Measurements from ENCODE around the gene ALAD.
A peak's percentile ranks its signal among the peaks of the same experiment; 100 is the strongest.

Gene ALAD

GRCh38 chr9:113349066-113349444 lies 52.0 kb downstream of the ALAD start:
- TF ChIP-seq, protein P1, sequence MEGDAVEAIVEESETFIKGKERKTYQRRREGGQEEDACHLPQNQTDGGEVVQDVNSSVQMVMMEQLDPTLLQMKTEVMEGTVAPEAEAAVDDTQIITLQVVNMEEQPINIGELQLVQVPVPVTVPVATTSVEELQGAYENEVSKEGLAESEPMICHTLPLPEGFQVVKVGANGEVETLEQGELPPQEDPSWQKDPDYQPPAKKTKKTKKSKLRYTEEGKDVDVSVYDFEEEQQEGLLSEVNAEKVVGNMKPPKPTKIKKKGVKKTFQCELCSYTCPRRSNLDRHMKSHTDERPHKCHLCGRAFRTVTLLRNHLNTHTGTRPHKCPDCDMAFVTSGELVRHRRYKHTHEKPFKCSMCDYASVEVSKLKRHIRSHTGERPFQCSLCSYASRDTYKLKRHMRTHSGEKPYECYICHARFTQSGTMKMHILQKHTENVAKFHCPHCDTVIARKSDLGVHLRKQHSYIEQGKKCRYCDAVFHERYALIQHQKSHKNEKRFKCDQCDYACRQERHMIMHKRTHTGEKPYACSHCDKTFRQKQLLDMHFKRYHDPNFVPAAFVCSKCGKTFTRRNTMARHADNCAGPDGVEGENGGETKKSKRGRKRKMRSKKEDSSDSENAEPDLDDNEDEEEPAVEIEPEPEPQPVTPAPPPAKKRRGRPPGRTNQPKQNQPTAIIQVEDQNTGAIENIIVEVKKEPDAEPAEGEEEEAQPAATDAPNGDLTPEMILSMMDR (IDR thresholded peaks at IDR 0.05; ENCODE audit: control insufficient read depth, insufficient read depth, low read depth, low read length, missing control alignments), result no peak
- no peak overlapping the region for H3K4me3 ChIP-seq (ENCODE audit: control insufficient read depth, low read depth, low read length)
- no peak for DNase-seq (ENCODE audit: low read depth)

DNA sequence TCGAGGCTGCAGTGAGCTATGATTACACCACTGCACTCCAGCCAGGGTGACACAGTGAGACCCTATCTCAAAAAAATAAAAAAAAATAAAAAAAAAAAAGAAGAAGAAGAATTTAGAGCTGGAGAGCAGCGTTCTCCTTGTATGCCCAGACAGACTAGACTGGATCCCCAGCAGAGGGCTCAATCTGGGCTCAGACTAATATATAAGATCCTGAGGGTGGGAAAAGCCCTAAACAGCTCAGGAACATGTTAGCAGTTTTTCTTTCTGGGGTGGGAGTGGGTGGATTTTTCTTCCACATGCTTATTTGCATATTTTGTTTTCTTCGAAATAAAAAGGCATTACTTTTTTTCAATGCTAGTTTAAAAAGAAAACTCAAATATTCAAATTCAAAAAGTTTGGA lies 52.6 kb downstream of the ALAD start:
- TF ChIP-seq, protein P1 (IDR thresholded peaks at IDR 0.05; ENCODE audit: control insufficient read depth, insufficient read depth, low read depth, low read length, missing control alignments), result no peak

GRCh38 chr9:113345671-113346070 lies 55.4 kb downstream of the ALAD start:
- TF ChIP-seq, protein P1 (IDR thresholded peaks at IDR 0.05; ENCODE audit: control insufficient read depth, insufficient read depth, low read depth, low read length, missing control alignments), result no peak
- H3K4me3 ChIP-seq (ENCODE audit: control insufficient read depth, low read depth, low read length), result no peak overlapping the region
- DNase-seq (ENCODE audit: low read depth), result no peak

More for the DNA sequence above, 52.6 kb downstream of the ALAD start:
- no peak for DNase-seq (ENCODE audit: low read depth)
- H3K4me3 ChIP-seq (ENCODE audit: control insufficient read depth, low read depth, low read length), result no peak overlapping the region

- no peak overlapping the region for H3K4me3 ChIP-seq (ENCODE audit: control insufficient read depth, low read depth, low read length)
- DNase-seq (ENCODE audit: low read depth), result no peak
- TF ChIP-seq, protein P1 (IDR thresholded peaks at IDR 0.05; ENCODE audit: control insufficient read depth, insufficient read depth, low read depth, low read length, missing control alignments), result no peak
These were observed 55.9 kb downstream of the ALAD start for GRCh38 chr9:113345190-113345589.

GRCh38 chr9:113343732-113344231 lies 57.3 kb downstream of the ALAD start:
- TF ChIP-seq, protein P1 (IDR thresholded peaks at IDR 0.05; ENCODE audit: control insufficient read depth, insufficient read depth, low read depth, low read length, missing control alignments), result no peak
- DNase-seq (ENCODE audit: low read depth), result peak; percentile 7
- H3K4me3 ChIP-seq (ENCODE audit: control insufficient read depth, low read depth, low read length), result no peak overlapping the region

GRCh38 chr9:113341712-113342410 lies 59.2 kb downstream of the ALAD start:
- DNase-seq (ENCODE audit: low read depth), result no peak
- no peak overlapping the region for H3K4me3 ChIP-seq (ENCODE audit: control insufficient read depth, low read depth, low read length)
- TF ChIP-seq, protein P1 (IDR thresholded peaks at IDR 0.05; ENCODE audit: control insufficient read depth, insufficient read depth, low read depth, low read length, missing control alignments), result no peak

Data from AG09309 (cell line).